Endothelial cell (in vitro differentiated cells): ENCODE data around the gene ROMO1. TPM values are rescaled to one million over a fixed set of nuclear protein-coding genes. Genes with fewer than 3 reads are reported as not detected.
"Not testable (repeated sequence)": the region's sequence is repeated elsewhere in the genome, so short reads cannot be mapped to it uniquely, and the experiment has no call there.

Experiments used
- DNase-seq: peaks from one replicate; pipeline ENCODE4 v3.0.0; 2021; ENCODE audit warnings: low spot score
- H3K27ac Mint-ChIP-seq: one replicate; pipeline ENCODE4 v1.8.0; 2021; ENCODE audit warnings: mixed read lengths, inconsistent platforms; ENCODE audit not compliant: unreplicated experiment
- H3K27me3 Mint-ChIP-seq: one replicate; pipeline ENCODE4 v1.8.0; 2021; ENCODE audit warnings: mild to moderate bottlenecking, moderate library complexity, mixed read lengths, inconsistent platforms; ENCODE audit not compliant: unreplicated experiment
- H3K36me3 Mint-ChIP-seq: one replicate; pipeline ENCODE4 v1.8.0; 2021; ENCODE audit warnings: mild to moderate bottlenecking, low read depth, mixed read lengths, inconsistent platforms; ENCODE audit not compliant: unreplicated experiment
- H3K4me1 Mint-ChIP-seq: one replicate; pipeline ENCODE4 v1.8.0; 2021; ENCODE audit warnings: mild to moderate bottlenecking, mixed read lengths, inconsistent platforms; ENCODE audit not compliant: unreplicated experiment
- H3K4me3 Mint-ChIP-seq: one replicate; pipeline ENCODE4 v1.8.0; 2021; ENCODE audit warnings: mild to moderate bottlenecking, mixed read lengths, inconsistent platforms; ENCODE audit not compliant: unreplicated experiment
- H3K9me3 Mint-ChIP-seq: one replicate; pipeline ENCODE4 v1.8.0; 2021; ENCODE audit warnings: mixed read lengths, inconsistent platforms; ENCODE audit not compliant: unreplicated experiment
- total RNA-seq: library from RNA; stranded (reverse); fragmentation: NEBNext Ultra II Directional; extraction: Animal tissue kit (Norgen Biotek cat#: 25700); gene quantifications from one replicate; pipeline ENCODE4 v1.2.1, GENCODE V29; 2021; ENCODE audit not compliant: unreplicated experiment
- TF ChIP-seq, protein P1 (sequence below): fragments of 200-600 bp; sonication (generic); IDR thresholded peaks from one replicate; pipeline ENCODE4 v1.5.0; 2021; ENCODE audit warnings: antibody characterized with exemption; ENCODE audit not compliant: unreplicated experiment

ROMO1 gene
- total RNA-seq, 1 donor from 2014 or later: 159 TPM

DNA sequence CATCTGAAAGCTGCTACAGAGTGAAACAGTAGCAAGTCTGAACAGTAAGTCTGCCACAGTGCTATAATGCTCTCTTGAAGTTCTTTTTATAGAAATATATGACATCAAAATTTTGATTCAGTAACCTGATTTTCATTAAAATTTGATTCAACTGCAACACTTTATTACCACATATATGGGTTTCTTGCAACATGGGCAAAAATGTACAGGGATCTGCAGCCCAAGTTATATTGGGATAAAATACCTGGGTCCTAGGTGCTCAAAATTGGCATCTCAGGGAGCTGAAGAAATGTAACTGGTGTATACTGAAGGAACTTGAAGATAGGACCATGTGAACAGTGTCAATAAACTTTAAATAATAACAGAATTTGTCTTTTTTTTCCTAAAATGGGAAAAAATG, 10.8 kb downstream of the ROMO1 start:
- H3K4me3 Mint-ChIP-seq: no peak overlapping the region
- peaks cover 27% of the 10 kb centered on the region for H3K36me3 Mint-ChIP-seq
- no peaks in the 10 kb centered on the region for H3K27me3 Mint-ChIP-seq
- no peak overlapping the region for H3K27ac Mint-ChIP-seq
- H3K4me1 Mint-ChIP-seq: no peaks in the 10 kb centered on the region
- DNase-seq: no peak
- TF ChIP-seq, protein P1, sequence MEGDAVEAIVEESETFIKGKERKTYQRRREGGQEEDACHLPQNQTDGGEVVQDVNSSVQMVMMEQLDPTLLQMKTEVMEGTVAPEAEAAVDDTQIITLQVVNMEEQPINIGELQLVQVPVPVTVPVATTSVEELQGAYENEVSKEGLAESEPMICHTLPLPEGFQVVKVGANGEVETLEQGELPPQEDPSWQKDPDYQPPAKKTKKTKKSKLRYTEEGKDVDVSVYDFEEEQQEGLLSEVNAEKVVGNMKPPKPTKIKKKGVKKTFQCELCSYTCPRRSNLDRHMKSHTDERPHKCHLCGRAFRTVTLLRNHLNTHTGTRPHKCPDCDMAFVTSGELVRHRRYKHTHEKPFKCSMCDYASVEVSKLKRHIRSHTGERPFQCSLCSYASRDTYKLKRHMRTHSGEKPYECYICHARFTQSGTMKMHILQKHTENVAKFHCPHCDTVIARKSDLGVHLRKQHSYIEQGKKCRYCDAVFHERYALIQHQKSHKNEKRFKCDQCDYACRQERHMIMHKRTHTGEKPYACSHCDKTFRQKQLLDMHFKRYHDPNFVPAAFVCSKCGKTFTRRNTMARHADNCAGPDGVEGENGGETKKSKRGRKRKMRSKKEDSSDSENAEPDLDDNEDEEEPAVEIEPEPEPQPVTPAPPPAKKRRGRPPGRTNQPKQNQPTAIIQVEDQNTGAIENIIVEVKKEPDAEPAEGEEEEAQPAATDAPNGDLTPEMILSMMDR: no peak
- no peaks in the 10 kb centered on the region for H3K9me3 Mint-ChIP-seq

DNA sequence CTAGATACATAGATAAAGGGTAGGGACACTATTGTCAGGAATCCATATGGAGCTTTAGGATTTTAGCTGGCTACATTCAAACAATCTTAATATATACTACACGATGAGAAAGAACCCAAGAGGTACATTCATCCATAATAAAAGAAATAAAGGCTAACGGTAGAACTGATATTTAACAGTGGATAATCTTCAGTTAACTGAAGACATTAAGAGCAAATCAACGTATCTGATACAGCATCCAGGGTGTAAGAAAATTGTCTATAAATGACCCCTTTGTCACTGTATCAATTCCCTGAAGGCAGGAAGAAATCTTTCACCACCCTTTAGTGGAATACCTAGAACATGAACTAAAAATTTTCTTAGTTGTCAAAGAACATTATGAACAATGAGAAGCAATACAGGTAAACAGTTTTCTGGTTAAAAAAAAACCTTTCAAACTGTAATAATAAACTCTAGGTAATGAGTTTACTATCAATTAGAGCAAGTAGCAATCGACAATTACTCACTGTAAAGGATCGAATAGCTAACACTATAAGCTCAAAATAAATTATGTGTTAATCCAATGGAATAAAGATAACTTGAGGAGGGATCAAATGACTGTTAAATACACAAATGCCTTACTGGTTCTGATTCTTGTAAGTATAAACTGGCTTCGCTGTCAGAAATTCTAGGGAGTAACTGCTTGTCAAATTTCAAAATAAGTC, 11.8 kb downstream of the ROMO1 start:
- peaks cover 23% of the 10 kb centered on the region for H3K36me3 Mint-ChIP-seq
- no peak overlapping the region for H3K4me3 Mint-ChIP-seq
- no peaks in the 10 kb centered on the region for H3K9me3 Mint-ChIP-seq
- DNase-seq: no peak
- TF ChIP-seq, protein P1: no peak
- no peak overlapping the region for H3K27ac Mint-ChIP-seq
- no peaks in the 10 kb centered on the region for H3K27me3 Mint-ChIP-seq
- H3K4me1 Mint-ChIP-seq: no peaks in the 10 kb centered on the region

DNA sequence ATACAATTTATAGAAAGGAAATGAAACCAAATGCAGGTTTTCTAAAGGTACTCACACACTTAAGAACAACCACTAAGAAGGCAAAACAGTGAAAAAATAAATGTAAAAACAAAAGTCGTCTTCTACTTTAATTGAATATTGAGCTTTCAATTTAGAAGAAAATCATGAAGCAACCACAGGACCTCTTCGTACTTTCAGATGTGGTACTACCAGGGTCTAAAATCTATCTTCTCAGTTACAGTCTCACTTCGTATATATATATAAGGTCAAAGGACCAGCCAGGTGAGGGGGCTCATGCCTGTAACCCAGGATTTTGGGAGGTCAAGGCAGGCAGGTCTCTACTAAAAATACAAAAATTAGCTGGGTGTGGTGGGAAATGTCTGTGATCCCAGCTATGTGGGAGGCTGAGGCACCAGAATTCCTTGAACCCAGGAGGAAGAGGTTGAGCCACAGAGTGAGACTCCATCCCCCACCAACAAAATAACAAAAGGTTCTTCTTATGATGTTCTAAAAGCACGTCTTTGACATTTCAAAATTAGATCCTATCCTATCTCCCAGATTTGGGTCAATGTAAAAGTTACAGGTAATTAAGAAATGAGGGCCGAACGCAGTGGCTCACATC, 12.5 kb downstream of the ROMO1 start:
- no peaks in the 10 kb centered on the region for H3K4me1 Mint-ChIP-seq
- DNase-seq: no peak
- TF ChIP-seq, protein P1: no peak
- H3K9me3 Mint-ChIP-seq: no peaks in the 10 kb centered on the region
- no peak overlapping the region for H3K27ac Mint-ChIP-seq
- H3K36me3 Mint-ChIP-seq: peaks cover 27% of the 10 kb centered on the region
- no peak overlapping the region for H3K4me3 Mint-ChIP-seq
- no peaks in the 10 kb centered on the region for H3K27me3 Mint-ChIP-seq

DNA sequence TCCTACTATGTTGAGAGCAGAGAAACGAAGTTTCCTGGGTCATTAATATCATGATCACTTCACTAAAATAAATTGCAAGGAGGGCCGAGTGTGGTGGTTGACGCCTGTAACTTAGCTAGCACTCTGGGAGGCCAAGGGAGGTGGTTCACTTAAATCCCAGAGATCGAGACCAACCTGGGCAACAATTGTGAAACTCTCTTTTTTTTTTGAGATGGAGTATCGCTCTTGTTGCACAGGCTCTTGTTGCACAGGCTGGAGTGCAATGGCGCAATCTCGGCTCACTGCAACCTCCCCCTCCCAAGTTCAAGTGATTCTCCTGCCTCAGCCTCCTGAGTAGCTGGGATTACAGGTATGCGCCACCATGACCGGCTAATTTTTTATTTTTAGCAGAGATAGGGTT, 13.9 kb downstream of the ROMO1 start:
- H3K27me3 Mint-ChIP-seq, H3K9me3 Mint-ChIP-seq, H3K27ac Mint-ChIP-seq, H3K4me1 Mint-ChIP-seq, DNase-seq: not testable (repeated sequence)
- Mint-ChIP-seq H3K4me3 (peak overlapping the region; percentile 33), H3K36me3 (peaks cover 36% of the 10 kb centered on the region)

DNA sequence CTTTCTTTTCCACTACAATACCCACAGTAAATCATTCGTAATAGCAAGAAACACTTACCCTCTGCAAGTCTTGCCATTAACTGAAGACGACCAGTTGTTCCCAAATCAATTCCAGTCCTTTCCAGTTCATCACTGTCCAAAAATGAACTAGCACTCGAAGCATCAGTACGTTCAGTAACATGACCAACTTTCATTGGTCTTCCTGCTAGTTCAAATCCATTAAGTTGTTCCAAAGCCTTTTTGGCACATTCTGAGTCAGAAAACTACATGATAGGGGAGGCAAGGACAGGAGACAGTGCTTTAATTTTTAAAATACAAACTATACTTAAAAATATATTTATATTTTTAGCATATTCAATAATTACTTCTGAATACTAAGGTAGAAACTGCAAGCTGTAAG, 14.9 kb downstream of the ROMO1 start:
- no peak overlapping the region for H3K27ac Mint-ChIP-seq
- peaks cover 1% of the 10 kb centered on the region for H3K27me3 Mint-ChIP-seq
- H3K4me3 Mint-ChIP-seq: no peak overlapping the region
- no peaks in the 10 kb centered on the region for H3K9me3 Mint-ChIP-seq
- H3K4me1 Mint-ChIP-seq: no peaks in the 10 kb centered on the region
- DNase-seq: no peak
- TF ChIP-seq, protein P1: no peak
- peaks cover 33% of the 10 kb centered on the region for H3K36me3 Mint-ChIP-seq
